ENCODE results near the gene THBS2. TPM values are rescaled to one million over a fixed set of nuclear protein-coding genes. Genes with fewer than 3 reads are reported as not detected.

The THBS2 gene
- total RNA-seq, 2 experiments from 2014 or later: not detected

GRCh38 chr6:169232507-169232931 is 21.1 kb downstream of the THBS2 start:
- H3K4me1 Mint-ChIP-seq (ENCODE audit: low read depth): peaks cover 3% of the 10 kb centered on the region
- H3K27ac Mint-ChIP-seq: no peak overlapping the region
- H3K36me3 Mint-ChIP-seq (ENCODE audit: low read depth): no peaks in the 10 kb centered on the region
- intact Hi-C loops (cut with micrococcal nuclease): no loop called here
- DNase-seq: no peak
- H3K9me3 Mint-ChIP-seq: peaks cover 16% of the 10 kb centered on the region
- no peaks in the 10 kb centered on the region for H3K27me3 Mint-ChIP-seq (ENCODE audit: low read depth)
- H3K4me3 Mint-ChIP-seq: no peak overlapping the region
- CTCF ChIA-PET: no interaction called here

DNA sequence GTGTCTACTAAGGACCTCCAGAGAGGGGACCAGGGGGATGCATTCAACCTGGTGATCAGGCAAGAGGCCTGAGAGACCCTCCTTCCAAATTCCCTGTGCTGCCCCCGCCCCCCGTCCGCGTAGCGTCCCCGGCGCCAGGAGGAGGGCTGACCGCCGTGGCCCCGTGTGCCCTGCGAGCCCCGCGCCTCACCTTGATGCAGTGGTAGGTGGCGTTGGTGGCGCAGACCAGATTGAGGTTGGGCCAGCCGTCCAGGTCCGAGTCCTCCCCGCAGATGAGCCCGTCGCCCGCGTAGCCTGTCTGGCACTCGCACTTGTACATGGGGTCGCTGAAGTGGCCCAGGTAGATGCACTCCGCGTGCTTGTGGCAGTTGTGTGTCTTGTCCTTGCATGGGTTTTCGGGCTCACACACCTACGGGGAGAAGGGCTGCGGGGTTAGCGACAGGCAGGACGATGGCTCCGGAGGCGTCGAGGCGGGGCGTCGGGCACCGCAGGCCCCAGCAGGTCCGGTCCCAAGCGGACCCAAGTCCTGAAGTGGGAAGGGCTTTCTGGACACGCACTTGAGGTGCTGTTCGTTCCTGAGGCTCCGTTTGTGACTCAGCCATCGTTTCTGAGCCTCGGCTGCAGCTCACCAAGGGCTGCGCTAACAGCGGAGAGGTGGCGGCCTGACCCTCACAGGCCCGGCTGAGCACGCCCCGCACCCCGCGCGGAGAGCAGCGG is 21.7 kb downstream of the THBS2 start:
- Mint-ChIP-seq H3K27ac (no peak overlapping the region), H3K36me3 (ENCODE audit: low read depth) (no peaks in the 10 kb centered on the region), H3K4me3 (no peak overlapping the region), H3K27me3 (ENCODE audit: low read depth) (no peaks in the 10 kb centered on the region), H3K9me3 (peaks cover 16% of the 10 kb centered on the region), H3K4me1 (ENCODE audit: low read depth) (peaks cover 3% of the 10 kb centered on the region)
- intact Hi-C loops (cut with micrococcal nuclease): no loop called here
- CTCF ChIA-PET: no interaction called here
- DNase-seq: no peak

DNA sequence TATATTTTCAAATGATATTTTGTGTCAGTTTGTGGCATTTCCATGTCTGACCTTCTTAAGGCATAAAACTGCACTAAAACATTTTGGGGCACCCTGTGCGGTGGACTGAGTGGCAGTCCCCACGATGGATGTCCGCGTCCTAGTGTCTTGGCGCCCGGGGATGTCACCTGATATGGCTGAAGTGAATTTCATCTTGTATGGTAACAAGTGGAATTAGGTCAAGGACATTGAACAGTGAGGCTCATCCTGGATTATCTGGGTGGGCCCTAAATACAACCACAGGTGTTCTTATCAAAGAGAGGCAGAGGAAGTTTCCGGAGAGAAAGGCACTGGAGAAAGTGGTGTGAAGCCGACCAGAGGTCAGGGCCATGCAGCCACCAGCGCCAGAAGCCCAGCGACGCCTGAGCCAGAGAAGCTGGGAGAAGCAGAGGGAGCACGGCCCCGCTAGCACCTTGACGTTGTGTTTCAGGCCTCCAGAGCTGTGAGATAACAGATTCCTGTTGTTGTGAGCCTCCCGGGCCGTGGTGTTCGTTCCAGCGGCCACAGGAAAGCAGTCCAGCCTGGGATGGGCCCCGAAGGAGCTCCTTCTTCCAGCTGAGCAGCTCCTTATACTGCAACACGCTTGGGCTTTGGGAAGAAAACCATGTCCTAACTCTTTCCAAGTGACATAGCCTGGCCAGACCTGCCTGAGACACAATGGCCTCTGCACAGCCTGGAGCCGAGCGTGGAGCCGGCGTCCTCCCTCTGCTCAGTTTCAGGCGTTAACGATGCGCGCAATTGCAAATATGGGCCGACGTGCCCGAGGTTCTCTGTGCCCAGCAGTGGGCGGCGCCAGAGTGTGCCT is 22.5 kb downstream of the THBS2 start:
- H3K4me1 Mint-ChIP-seq (ENCODE audit: low read depth): peaks cover 3% of the 10 kb centered on the region
- CTCF ChIA-PET: no interaction called here
- no peak overlapping the region for H3K27ac Mint-ChIP-seq
- intact Hi-C loops (cut with micrococcal nuclease): no loop called here
- H3K27me3 Mint-ChIP-seq (ENCODE audit: low read depth): peaks cover 2% of the 10 kb centered on the region
- no peaks in the 10 kb centered on the region for H3K36me3 Mint-ChIP-seq (ENCODE audit: low read depth)
- H3K9me3 Mint-ChIP-seq: peaks cover 16% of the 10 kb centered on the region
- no peak overlapping the region for H3K4me3 Mint-ChIP-seq
- DNase-seq: no peak

GRCh38 chr6:169230322-169230665 is 23.4 kb downstream of the THBS2 start:
- Mint-ChIP-seq H3K4me3 (no peak overlapping the region), H3K9me3 (peaks cover 16% of the 10 kb centered on the region), H3K27me3 (ENCODE audit: low read depth) (peaks cover 5% of the 10 kb centered on the region), H3K4me1 (ENCODE audit: low read depth) (peaks cover 3% of the 10 kb centered on the region), H3K36me3 (ENCODE audit: low read depth) (no peaks in the 10 kb centered on the region), H3K27ac (no peak overlapping the region)
- intact Hi-C loops (cut with micrococcal nuclease): no loop called here
- no peak for DNase-seq
- CTCF ChIA-PET: no interaction called here

DNA sequence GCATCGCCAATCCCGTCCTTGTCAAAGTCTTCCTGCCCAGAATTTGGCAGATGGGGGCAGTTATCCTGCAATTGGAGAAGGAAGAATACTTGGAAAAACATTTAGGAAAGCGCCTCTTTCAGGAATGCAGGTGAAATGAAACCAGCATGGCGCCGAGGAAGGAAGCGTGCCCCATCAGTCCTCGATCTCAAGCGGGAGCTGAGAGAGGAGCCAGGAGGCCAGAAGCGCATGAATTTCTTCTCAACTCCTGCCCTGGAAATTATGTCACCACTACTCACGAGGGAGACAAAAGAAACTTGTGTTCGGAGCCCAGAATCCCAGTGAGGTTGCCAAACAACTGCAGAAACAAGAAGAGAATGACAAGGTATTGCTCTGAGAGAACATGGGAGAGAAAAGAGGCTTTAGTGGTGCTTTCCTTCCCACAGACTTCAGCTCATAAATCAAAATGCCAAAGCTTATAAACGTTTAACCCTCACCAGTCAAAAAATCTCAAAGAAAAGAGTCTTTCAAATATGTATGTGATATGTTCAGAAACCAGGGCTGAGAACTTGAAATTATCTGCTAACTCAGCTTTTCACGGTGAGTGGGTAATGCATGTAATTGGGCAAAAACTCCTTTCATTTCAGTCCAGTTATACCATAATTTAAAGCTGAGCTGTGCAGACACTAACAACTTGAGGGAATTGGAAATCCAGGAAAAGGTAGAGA is 23.9 kb downstream of the THBS2 start:
- CTCF ChIA-PET: no interaction called here
- H3K4me3 Mint-ChIP-seq: no peak overlapping the region
- peaks cover 5% of the 10 kb centered on the region for H3K27me3 Mint-ChIP-seq (ENCODE audit: low read depth)
- intact Hi-C loops (cut with micrococcal nuclease): no loop called here
- peaks cover 16% of the 10 kb centered on the region for H3K9me3 Mint-ChIP-seq
- DNase-seq: no peak
- H3K27ac Mint-ChIP-seq: no peak overlapping the region
- peaks cover 3% of the 10 kb centered on the region for H3K4me1 Mint-ChIP-seq (ENCODE audit: low read depth)
- no peaks in the 10 kb centered on the region for H3K36me3 Mint-ChIP-seq (ENCODE audit: low read depth)

- Mint-ChIP-seq H3K36me3 (ENCODE audit: low read depth) (no peaks in the 10 kb centered on the region), H3K27ac (no peak overlapping the region), H3K9me3 (peaks cover 1% of the 10 kb centered on the region), H3K4me3 (no peak overlapping the region), H3K27me3 (ENCODE audit: low read depth) (peaks cover 5% of the 10 kb centered on the region), H3K4me1 (ENCODE audit: low read depth) (peaks cover 3% of the 10 kb centered on the region)
- intact Hi-C loops (cut with micrococcal nuclease): no loop called here
- DNase-seq: no peak
- CTCF ChIA-PET: no interaction called here
Measured at GRCh38 chr6:169227116-169227515, 26.5 kb downstream of the THBS2 start.

DNA sequence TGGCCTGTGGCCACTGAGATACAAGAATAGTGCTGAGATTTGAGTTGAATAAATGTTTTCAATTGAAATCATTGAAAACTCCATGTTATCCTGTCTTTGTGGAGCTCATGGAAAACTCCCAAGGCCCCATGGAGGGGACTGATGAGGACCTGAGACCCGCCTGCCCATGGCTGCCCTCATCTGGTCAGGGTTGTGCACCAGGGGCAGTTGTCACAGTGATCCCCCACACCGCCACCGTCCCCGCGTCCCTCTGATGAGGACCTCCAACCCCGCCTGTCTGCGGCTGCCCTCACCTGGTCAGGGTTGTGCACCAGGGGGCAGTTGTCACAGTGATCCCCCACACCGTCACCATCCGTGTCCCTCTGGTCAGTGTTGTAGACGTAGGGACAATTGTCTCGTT is 27.8 kb downstream of the THBS2 start:
- Mint-ChIP-seq H3K36me3 (ENCODE audit: low read depth) (no peaks in the 10 kb centered on the region), H3K9me3 (no peaks in the 10 kb centered on the region), H3K4me3 (no peak overlapping the region), H3K27me3 (ENCODE audit: low read depth) (peaks cover 5% of the 10 kb centered on the region), H3K4me1 (ENCODE audit: low read depth) (peaks cover 3% of the 10 kb centered on the region), H3K27ac (no peak overlapping the region)
- intact Hi-C loops (cut with micrococcal nuclease): no loop called here
- DNase-seq: no peak
- CTCF ChIA-PET: no interaction called here

GRCh38 chr6:169225131-169225576 is 28.5 kb downstream of the THBS2 start:
- intact Hi-C loops (cut with micrococcal nuclease): no loop called here
- H3K36me3 Mint-ChIP-seq (ENCODE audit: low read depth): no peaks in the 10 kb centered on the region
- CTCF ChIA-PET: no interaction called here

DNA sequence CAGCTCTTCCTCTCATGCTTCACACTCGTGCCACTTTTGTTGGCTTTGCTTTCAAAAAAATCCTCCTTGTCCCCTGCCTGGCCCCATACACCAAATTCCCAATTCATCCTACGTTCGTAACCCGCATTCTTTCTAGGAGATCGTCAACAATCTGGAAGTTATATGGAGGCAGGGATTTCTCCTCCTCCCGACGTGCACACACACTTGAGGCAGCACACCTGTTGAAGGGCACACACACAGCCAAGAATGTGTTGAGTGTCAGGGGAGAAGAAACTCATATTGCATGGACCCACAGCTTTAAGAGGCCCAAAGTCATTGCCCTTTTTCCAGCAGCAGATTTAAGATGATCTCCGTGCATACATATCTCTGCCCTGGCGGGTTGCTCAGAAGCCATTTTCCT is 28.9 kb downstream of the THBS2 start:
- H3K27ac Mint-ChIP-seq: no peak overlapping the region
- no peak overlapping the region for H3K4me3 Mint-ChIP-seq
- H3K9me3 Mint-ChIP-seq: no peaks in the 10 kb centered on the region
- H3K27me3 Mint-ChIP-seq (ENCODE audit: low read depth): peaks cover 5% of the 10 kb centered on the region
- DNase-seq: no peak
- H3K4me1 Mint-ChIP-seq (ENCODE audit: low read depth): peaks cover 3% of the 10 kb centered on the region
- CTCF ChIA-PET: no interaction called here
- no peaks in the 10 kb centered on the region for H3K36me3 Mint-ChIP-seq (ENCODE audit: low read depth)
- intact Hi-C loops (cut with micrococcal nuclease): no loop called here

More at GRCh38 chr6:169225131-169225576, 28.5 kb downstream of the THBS2 start:
- no peaks in the 10 kb centered on the region for H3K9me3 Mint-ChIP-seq
- H3K27ac Mint-ChIP-seq: no peak overlapping the region
- peaks cover 3% of the 10 kb centered on the region for H3K4me1 Mint-ChIP-seq (ENCODE audit: low read depth)
- no peak overlapping the region for H3K4me3 Mint-ChIP-seq
- peaks cover 5% of the 10 kb centered on the region for H3K27me3 Mint-ChIP-seq (ENCODE audit: low read depth)
- DNase-seq: no peak

DNA sequence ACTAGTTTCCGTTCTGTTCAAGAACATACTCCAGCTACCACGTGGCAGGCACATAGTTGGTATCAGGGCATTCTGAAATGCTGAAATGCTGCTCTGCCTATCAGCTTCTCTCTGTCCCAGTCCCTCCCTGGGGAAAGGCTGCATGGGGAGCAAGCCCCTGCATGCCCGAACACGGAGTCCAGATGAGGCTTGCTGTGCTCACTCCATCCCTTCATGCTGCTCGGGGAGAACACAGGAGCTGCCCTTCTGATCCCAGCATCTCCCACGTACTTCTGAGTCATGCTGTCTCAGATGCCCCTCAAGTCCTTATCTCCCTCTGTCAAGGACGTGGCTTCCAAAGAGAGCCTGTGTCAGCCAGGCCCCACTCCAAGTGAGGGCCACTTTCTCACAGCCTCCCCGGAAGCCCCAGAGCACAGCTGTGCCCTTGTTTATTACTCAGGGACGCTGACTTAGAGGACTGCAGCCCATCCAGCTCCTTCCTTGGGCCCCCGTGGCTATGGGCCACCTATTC is 29.4 kb downstream of the THBS2 start:
- Mint-ChIP-seq H3K36me3 (ENCODE audit: low read depth) (no peaks in the 10 kb centered on the region), H3K4me1 (ENCODE audit: low read depth) (no peaks in the 10 kb centered on the region), H3K27ac (no peak overlapping the region), H3K9me3 (no peaks in the 10 kb centered on the region), H3K4me3 (no peak overlapping the region), H3K27me3 (ENCODE audit: low read depth) (peaks cover 5% of the 10 kb centered on the region)
- DNase-seq: no peak
- CTCF ChIA-PET: no interaction called here
- intact Hi-C loops (cut with micrococcal nuclease): no loop called here

- CTCF ChIA-PET: no interaction called here
- Mint-ChIP-seq H3K4me3 (no peak overlapping the region), H3K27ac (no peak overlapping the region), H3K36me3 (ENCODE audit: low read depth) (no peaks in the 10 kb centered on the region), H3K9me3 (no peaks in the 10 kb centered on the region), H3K4me1 (ENCODE audit: low read depth) (no peaks in the 10 kb centered on the region), H3K27me3 (ENCODE audit: low read depth) (peaks cover 5% of the 10 kb centered on the region)
- intact Hi-C loops (cut with micrococcal nuclease): no loop called here
- no peak for DNase-seq
Measured at GRCh38 chr6:169223006-169223405, 30.6 kb downstream of the THBS2 start.

GRCh38 chr6:169222126-169222525 is 31.5 kb downstream of the THBS2 start:
- H3K4me1 Mint-ChIP-seq (ENCODE audit: low read depth): no peaks in the 10 kb centered on the region
- H3K4me3 Mint-ChIP-seq: no peak overlapping the region
- H3K9me3 Mint-ChIP-seq: no peaks in the 10 kb centered on the region
- no peaks in the 10 kb centered on the region for H3K36me3 Mint-ChIP-seq (ENCODE audit: low read depth)
- no peak overlapping the region for H3K27ac Mint-ChIP-seq
- DNase-seq: no peak
- CTCF ChIA-PET: no interaction called here
- H3K27me3 Mint-ChIP-seq (ENCODE audit: low read depth): peaks cover 5% of the 10 kb centered on the region
- intact Hi-C loops (cut with micrococcal nuclease): no loop called here
